SK-N-SH treated with all-trans-retinoic acid at 6 μM for 48 hours (cell line): ENCODE measurements around the gene PPP2R2C.

Experiments
- ATAC-seq: fragments of 200-7000 bp; cut with Tn5 transposase; 3 replicates; pipeline ENCODE4 v1.9.1; 2020; ENCODE audit warnings: mild to moderate bottlenecking, moderate library complexity
- ARNTL ChIP-seq: fragments of 450-650 bp; formaldehyde crosslinking; IDR thresholded peaks from 2 replicates; pipeline ENCODE4 v1.5.0; 2020; ENCODE audit warnings: low read depth, mild to moderate bottlenecking, moderate library complexity, borderline replicate concordance
- BACH2 ChIP-seq: fragments of 250-450 bp; sonication (Bioruptor Pico); IDR thresholded peaks from 2 replicates; pipeline ENCODE4 v1.9.0; 2021; ENCODE audit warnings: mild to moderate bottlenecking, borderline replicate concordance
- CSDC2 ChIP-seq: fragments of 250-450 bp; sonication (Bioruptor Pico); IDR thresholded peaks from 2 replicates; pipeline ENCODE4 v1.5.0; 2020; ENCODE audit warnings: mild to moderate bottlenecking, moderate library complexity
- ESRRG ChIP-seq: fragments of 250-450 bp; sonication (Bioruptor Pico); IDR thresholded peaks from 2 replicates; pipeline ENCODE4 v1.6.1; 2021; ENCODE audit warnings: mild to moderate bottlenecking
- ISL1 ChIP-seq: fragments of 250-450 bp; sonication (Bioruptor Pico); IDR thresholded peaks from 2 replicates; pipeline ENCODE4 v2.1.2; 2022; ENCODE audit warnings: mild to moderate bottlenecking, moderate library complexity
- OSR1 ChIP-seq: fragments of 250-450 bp; sonication (Bioruptor Pico); IDR thresholded peaks from 2 replicates; pipeline ENCODE4 v1.8.0; 2022; ENCODE audit warnings: moderate library complexity, mild to moderate bottlenecking, inconsistent platforms
- PPARA ChIP-seq: fragments of 250-450 bp; sonication (Bioruptor Pico); IDR thresholded peaks from 2 replicates; pipeline ENCODE4 v1.5.0; 2020; ENCODE audit warnings: mild to moderate bottlenecking, borderline replicate concordance
- RARB ChIP-seq: fragments of 250-450 bp; sonication (Bioruptor Pico); IDR thresholded peaks from 2 replicates; pipeline ENCODE4 v1.8.0; 2021; ENCODE audit warnings: mild to moderate bottlenecking, moderate library complexity
- SNAI2 ChIP-seq: fragments of 250-450 bp; sonication (Bioruptor Pico); IDR thresholded peaks from 2 replicates; pipeline ENCODE4 v1.5.0; 2020; ENCODE audit warnings: mild to moderate bottlenecking, moderate library complexity
- TCF4 ChIP-seq: fragments of 250-450 bp; sonication (Bioruptor Pico); IDR thresholded peaks from 2 replicates; pipeline ENCODE4 v1.8.0; 2021; ENCODE audit warnings: mild to moderate bottlenecking, moderate library complexity, borderline replicate concordance
- ZC3H10 ChIP-seq: fragments of 250-450 bp; sonication (Bioruptor Pico); IDR thresholded peaks from 2 replicates; pipeline ENCODE4 v1.5.1; 2021; ENCODE audit warnings: mild to moderate bottlenecking, moderate library complexity
- ZFP30 ChIP-seq: fragments of 450-650 bp; formaldehyde crosslinking; IDR thresholded peaks from 2 replicates; pipeline ENCODE4 v1.5.0; 2022; ENCODE audit warnings: mild to moderate bottlenecking, moderate library complexity
- ZNF565 ChIP-seq: fragments of 450-650 bp; formaldehyde crosslinking; conservative IDR thresholded peaks from 2 replicates; pipeline ENCODE4 v1.5.0; 2020; ENCODE audit warnings: low read depth, mild to moderate bottlenecking, moderate library complexity
- ZNF70 ChIP-seq: fragments of 450-650 bp; formaldehyde crosslinking; IDR thresholded peaks from 2 replicates; pipeline ENCODE4 v1.5.0; 2020; ENCODE audit warnings: mild to moderate bottlenecking, moderate library complexity
- TF ChIP-seq, protein P1 (sequence below): fragments of 250-450 bp; sonication (Bioruptor Pico); IDR thresholded peaks from 2 replicates; pipeline ENCODE4 v1.8.0; 2020; ENCODE audit warnings: mild to moderate bottlenecking, moderate library complexity, borderline replicate concordance
- TF ChIP-seq, protein P2 (sequence below): fragments of 250-450 bp; sonication (Bioruptor Pico); IDR thresholded peaks from 2 replicates; pipeline ENCODE4 v1.5.0; 2020; ENCODE audit warnings: mild to moderate bottlenecking, moderate library complexity
- TF ChIP-seq, protein P3 (sequence below): fragments of 250-450 bp; sonication (Bioruptor Pico); IDR thresholded peaks from 2 replicates; pipeline ENCODE4 v1.5.1; 2021; ENCODE audit warnings: mild to moderate bottlenecking, moderate library complexity
- TF ChIP-seq, protein P4 (sequence below): fragments of 250-450 bp; sonication (Bioruptor Pico); IDR thresholded peaks from 2 replicates; pipeline ENCODE4 v1.8.0; 2021; ENCODE audit warnings: low read depth, mild to moderate bottlenecking, moderate library complexity, borderline replicate concordance

Gene PPP2R2C

DNA sequence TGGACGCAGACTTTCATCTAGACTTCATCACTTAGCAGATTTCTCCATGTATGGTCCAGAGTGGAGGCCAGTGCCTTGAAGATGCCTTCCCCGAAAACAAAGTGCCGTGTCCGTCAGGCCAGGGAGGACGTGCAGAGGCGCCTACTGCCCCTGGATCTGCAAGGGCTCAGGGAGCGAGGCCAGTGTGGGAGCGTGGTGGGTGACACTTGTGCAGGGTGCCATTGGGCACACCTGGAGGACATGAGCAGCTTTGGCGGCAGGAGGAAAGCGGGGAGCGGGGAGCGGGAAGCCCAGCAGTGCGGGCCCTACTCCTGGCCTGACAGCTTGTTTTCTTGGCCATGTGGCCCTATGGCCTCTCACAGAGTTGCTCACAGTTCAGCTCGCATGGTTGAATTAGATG is 176.9 kb downstream of the PPP2R2C start:
- no peak for TF ChIP-seq ZFP30 (CRISPR knock-in tag)
- no peak for TF ChIP-seq ZNF565 (CRISPR knock-in tag)
- TF ChIP-seq ISL1 (CRISPR knock-in tag) = no peak
- no peak for TF ChIP-seq RARB (CRISPR knock-in tag)
- TF ChIP-seq, protein P1, sequence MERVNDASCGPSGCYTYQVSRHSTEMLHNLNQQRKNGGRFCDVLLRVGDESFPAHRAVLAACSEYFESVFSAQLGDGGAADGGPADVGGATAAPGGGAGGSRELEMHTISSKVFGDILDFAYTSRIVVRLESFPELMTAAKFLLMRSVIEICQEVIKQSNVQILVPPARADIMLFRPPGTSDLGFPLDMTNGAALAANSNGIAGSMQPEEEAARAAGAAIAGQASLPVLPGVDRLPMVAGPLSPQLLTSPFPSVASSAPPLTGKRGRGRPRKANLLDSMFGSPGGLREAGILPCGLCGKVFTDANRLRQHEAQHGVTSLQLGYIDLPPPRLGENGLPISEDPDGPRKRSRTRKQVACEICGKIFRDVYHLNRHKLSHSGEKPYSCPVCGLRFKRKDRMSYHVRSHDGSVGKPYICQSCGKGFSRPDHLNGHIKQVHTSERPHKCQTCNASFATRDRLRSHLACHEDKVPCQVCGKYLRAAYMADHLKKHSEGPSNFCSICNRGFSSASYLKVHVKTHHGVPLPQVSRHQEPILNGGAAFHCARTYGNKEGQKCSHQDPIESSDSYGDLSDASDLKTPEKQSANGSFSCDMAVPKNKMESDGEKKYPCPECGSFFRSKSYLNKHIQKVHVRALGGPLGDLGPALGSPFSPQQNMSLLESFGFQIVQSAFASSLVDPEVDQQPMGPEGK (CRISPR knock-in tag) = no peak
- no peak for TF ChIP-seq TCF4 (CRISPR knock-in tag)
- TF ChIP-seq BACH2 (CRISPR knock-in tag) = no peak
- TF ChIP-seq ZC3H10 (CRISPR knock-in tag) = no peak
- TF ChIP-seq PPARA (CRISPR knock-in tag) = no peak
- no peak for TF ChIP-seq CSDC2
- TF ChIP-seq, protein P2, sequence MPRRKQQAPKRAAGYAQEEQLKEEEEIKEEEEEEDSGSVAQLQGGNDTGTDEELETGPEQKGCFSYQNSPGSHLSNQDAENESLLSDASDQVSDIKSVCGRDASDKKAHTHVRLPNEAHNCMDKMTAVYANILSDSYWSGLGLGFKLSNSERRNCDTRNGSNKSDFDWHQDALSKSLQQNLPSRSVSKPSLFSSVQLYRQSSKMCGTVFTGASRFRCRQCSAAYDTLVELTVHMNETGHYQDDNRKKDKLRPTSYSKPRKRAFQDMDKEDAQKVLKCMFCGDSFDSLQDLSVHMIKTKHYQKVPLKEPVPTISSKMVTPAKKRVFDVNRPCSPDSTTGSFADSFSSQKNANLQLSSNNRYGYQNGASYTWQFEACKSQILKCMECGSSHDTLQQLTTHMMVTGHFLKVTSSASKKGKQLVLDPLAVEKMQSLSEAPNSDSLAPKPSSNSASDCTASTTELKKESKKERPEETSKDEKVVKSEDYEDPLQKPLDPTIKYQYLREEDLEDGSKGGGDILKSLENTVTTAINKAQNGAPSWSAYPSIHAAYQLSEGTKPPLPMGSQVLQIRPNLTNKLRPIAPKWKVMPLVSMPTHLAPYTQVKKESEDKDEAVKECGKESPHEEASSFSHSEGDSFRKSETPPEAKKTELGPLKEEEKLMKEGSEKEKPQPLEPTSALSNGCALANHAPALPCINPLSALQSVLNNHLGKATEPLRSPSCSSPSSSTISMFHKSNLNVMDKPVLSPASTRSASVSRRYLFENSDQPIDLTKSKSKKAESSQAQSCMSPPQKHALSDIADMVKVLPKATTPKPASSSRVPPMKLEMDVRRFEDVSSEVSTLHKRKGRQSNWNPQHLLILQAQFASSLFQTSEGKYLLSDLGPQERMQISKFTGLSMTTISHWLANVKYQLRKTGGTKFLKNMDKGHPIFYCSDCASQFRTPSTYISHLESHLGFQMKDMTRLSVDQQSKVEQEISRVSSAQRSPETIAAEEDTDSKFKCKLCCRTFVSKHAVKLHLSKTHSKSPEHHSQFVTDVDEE (CRISPR knock-in tag) = no peak
- TF ChIP-seq, protein P3, sequence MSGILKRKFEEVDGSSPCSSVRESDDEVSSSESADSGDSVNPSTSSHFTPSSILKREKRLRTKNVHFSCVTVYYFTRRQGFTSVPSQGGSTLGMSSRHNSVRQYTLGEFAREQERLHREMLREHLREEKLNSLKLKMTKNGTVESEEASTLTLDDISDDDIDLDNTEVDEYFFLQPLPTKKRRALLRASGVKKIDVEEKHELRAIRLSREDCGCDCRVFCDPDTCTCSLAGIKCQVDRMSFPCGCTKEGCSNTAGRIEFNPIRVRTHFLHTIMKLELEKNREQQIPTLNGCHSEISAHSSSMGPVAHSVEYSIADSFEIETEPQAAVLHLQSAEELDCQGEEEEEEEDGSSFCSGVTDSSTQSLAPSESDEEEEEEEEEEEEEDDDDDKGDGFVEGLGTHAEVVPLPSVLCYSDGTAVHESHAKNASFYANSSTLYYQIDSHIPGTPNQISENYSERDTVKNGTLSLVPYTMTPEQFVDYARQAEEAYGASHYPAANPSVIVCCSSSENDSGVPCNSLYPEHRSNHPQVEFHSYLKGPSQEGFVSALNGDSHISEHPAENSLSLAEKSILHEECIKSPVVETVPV (CRISPR knock-in tag) = no peak
- ATAC-seq = no peak

DNA sequence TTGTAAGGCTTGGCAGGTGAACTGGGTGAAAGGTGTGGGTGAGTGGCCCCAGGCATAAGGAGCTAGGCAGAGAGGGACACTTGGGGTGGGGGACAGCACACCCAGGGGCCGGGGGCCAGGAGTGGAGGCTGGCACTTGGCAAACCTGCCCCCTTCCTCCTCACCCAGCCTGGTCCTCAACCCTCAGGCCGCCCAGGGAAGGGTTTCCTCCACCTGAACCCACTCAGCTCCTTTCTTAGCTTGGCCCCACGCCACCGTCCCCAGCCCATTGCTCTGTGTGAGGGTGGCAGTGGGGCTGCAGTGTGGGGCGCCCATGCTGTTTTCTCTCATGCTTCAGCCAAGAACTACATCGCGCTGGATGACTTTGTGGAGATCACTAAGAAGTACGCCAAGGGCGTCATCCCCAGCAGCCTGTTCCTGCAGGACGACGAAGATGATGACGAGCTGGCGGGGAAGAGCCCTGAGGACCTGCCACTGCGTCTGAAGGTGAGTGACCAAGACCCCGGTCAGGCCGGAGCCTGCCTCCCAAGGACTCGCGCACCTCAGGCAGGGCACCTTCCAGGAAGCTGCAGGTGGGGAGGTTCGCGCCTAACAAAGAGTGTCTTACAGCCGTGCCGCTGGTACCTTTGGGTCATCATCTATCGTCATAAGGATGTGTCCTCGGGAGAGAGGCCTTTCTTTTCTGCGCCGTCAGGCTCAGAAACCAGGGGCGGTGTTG is 177.6 kb downstream of the PPP2R2C start:
- TF ChIP-seq TCF4 (CRISPR knock-in tag) (no peak), RARB (CRISPR knock-in tag) (no peak), OSR1 (no peak), ZNF565 (CRISPR knock-in tag) (no peak), ARNTL (no peak)
- no peak for ATAC-seq

DNA sequence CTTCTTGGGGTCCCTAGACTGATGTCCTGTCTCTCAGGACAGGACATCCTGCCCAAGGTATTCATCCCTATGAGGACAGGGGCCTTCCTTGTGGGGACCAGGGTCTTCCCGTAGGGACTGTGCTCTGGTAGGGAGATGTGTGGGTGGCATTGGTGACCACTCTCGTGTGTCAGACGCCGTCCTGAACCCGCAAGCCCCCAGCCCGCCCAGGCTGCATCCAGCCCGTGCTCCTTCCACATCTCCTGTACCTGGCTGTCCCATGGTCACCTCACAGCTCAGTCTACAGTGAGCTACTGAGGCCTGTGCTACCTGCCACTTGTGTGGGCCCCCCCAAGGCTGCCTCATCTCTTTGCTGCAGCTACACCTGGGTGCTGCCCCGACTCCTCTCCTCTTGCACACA is 178.8 kb downstream of the PPP2R2C start:
- TF ChIP-seq BACH2 (CRISPR knock-in tag) = no peak
- TF ChIP-seq, protein P3 (CRISPR knock-in tag) = no peak
- TF ChIP-seq ZNF70 (CRISPR knock-in tag) = no peak
- TF ChIP-seq ISL1 (CRISPR knock-in tag) = no peak
- TF ChIP-seq TCF4 (CRISPR knock-in tag) = no peak
- no peak for TF ChIP-seq RARB (CRISPR knock-in tag)
- no peak for TF ChIP-seq ZNF565 (CRISPR knock-in tag)
- no peak for TF ChIP-seq SNAI2
- no peak for TF ChIP-seq OSR1
- no peak for TF ChIP-seq ESRRG (CRISPR knock-in tag)
- no peak for TF ChIP-seq CSDC2
- TF ChIP-seq, protein P4, sequence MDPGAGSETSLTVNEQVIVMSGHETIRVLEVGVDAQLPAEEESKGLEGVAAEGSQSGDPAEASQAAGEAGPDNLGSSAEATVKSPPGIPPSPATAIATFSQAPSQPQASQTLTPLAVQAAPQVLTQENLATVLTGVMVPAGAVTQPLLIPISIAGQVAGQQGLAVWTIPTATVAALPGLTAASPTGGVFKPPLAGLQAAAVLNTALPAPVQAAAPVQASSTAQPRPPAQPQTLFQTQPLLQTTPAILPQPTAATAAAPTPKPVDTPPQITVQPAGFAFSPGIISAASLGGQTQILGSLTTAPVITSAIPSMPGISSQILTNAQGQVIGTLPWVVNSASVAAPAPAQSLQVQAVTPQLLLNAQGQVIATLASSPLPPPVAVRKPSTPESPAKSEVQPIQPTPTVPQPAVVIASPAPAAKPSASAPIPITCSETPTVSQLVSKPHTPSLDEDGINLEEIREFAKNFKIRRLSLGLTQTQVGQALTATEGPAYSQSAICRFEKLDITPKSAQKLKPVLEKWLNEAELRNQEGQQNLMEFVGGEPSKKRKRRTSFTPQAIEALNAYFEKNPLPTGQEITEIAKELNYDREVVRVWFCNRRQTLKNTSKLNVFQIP (CRISPR knock-in tag) = no peak
- no peak for TF ChIP-seq ARNTL
- ATAC-seq = no peak
